ENCODE results near the gene PINLYP. TPM values are rescaled to one million over a fixed set of nuclear protein-coding genes. Genes with fewer than 3 reads are reported as not detected.
A peak's percentile ranks its signal among the peaks of the same experiment; 100 is the strongest.

The PINLYP gene
- total RNA-seq, 4 donors from 2014 or later = 4.7 to 22.1 (median 10.9) TPM

DNA sequence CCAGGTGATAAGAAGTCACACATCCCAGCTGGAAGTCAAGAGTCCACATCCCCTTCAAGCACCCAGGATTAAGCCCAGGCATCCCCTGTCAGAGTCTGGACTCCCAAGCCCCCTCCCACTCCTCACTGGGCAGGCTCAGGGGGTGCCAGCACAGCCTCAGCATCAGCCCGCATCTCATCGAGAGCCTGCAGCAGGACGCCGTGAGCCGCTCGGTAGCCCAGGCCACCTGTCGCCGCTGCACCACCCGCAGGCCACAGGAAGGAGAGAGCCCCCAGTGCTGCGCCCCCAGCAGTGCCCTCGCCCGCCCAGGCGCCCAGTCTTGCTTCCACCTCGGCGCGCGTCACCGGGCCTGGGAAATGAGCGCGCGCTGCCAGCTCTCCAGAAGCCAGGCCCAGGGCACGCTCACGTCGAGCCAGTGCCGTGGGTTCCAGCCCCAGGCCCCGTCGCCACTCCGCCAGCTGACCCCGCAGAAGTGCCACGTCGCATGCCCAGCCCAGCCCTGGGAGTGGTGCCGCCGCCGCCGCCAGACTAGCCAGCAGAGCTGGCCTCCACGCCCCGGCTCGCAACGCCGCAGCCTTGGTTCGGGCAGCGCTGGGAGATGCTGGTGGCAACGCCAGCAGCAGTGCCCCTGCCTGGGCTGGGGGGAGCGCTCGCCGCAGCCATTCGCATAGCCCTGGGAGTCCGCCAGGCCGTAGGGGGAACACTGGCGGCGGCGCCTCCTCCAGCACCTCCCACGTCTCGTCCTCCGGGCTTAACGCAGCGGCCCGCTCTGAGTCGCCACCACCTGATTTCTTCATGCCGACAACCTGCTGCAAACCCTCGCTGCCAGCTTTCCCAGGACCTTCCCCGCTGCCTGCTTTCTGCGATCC is 16.5 kb downstream of the PINLYP start:
- no peaks in the 10 kb centered on the region for H3K9me3 ChIP-seq
- TF ChIP-seq POLR2AphosphoS5 (IDR thresholded peaks at IDR 0.05) = no peak
- no peak for TF ChIP-seq EP300 (IDR thresholded peaks at IDR 0.05)
- no peak overlapping the region for H3K27ac ChIP-seq
- 94% methylated on average over 21 of the region's 63 CpGs for WGBS
- H3K27me3 ChIP-seq = no peaks in the 10 kb centered on the region
- no peak overlapping the region for H3K4me3 ChIP-seq
- peaks cover 33% of the 10 kb centered on the region for H3K36me3 ChIP-seq
- no peak for DNase-seq (ENCODE audit: low spot score in 2 of 2)
- peaks cover 30% of the 10 kb centered on the region for H3K4me1 ChIP-seq

DNA sequence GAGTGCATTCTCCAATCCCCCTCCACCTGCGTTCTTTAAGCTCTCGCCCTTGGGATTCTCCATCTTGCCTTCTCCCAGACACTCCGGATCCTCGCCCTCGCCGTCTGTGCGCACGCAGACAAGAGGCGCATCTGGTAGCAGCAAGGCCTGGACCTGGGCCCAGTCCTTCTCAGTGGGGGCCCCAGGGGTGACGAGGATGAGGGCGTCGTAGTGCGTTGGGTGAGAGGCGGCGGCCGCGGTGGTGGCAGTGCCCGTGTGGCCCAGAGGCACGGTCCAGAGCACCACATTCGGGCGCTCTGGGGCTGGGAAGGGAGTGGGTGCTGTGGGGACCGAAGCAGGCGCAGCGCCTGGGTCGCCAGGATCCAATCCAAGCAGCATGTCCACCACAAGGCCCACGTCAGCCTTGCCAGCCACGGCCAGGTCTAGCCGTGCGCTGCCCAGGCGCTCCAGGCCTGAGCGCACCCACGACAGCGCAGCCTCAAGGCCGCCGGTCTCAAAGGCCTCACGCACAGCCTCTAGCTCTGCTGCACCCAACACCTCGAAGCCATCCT is 17.3 kb downstream of the PINLYP start:
- WGBS = 88% methylated on average over 26 of the region's 37 CpGs
- no peaks in the 10 kb centered on the region for H3K9me3 ChIP-seq
- H3K4me1 ChIP-seq = peaks cover 37% of the 10 kb centered on the region
- peaks cover 33% of the 10 kb centered on the region for H3K36me3 ChIP-seq
- no peak for DNase-seq (ENCODE audit: low spot score in 2 of 2)
- H3K27ac ChIP-seq = no peak overlapping the region
- H3K4me3 ChIP-seq = no peak overlapping the region
- TF ChIP-seq CTCF (IDR thresholded peaks at IDR 0.05) (no peak), EP300 (IDR thresholded peaks at IDR 0.05) (no peak), POLR2A (IDR thresholded peaks at IDR 0.05) (no peak), POLR2AphosphoS5 (IDR thresholded peaks at IDR 0.05) (no peak)
- H3K27me3 ChIP-seq = no peaks in the 10 kb centered on the region

DNA sequence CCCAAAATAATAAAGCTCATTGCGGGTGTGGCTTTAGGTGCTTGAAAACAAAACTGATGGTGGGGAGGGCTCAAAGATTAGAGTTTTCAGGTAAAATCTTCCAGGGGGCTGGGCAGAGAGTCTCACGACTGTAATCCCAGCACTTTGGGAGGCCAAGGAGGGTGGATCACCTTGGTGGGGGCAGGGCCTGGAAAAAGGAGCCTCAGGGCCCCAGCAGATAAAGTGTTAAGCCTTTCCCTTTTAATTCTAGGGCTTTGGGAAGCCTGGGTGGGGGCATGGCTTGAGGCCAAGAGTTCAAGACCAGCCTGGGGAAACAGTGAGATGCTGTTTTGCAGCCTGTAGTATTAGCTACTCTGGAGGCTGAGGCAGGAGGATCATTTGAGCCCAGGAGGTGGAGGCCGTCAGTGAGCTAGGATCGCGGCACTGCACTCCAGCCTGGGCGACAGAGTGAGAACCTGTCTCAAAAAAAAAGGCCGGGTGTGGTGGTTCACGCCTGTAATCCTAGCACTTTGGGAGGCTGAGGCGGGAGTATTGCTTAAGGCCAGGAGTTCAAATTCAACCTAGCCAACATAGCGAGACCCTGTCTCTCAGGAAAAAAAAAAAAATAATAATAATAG is 18.6 kb downstream of the PINLYP start:
- WGBS = 88% methylated on average over 10 of the region's 10 CpGs
- peak overlapping the region; percentile 60 for H3K4me3 ChIP-seq
- no peaks in the 10 kb centered on the region for H3K27me3 ChIP-seq
- no peak overlapping the region for H3K27ac ChIP-seq
- peaks cover 40% of the 10 kb centered on the region for H3K36me3 ChIP-seq
- peaks cover 40% of the 10 kb centered on the region for H3K4me1 ChIP-seq
- TF ChIP-seq EP300 (IDR thresholded peaks at IDR 0.05) (no peak), POLR2A (IDR thresholded peaks at IDR 0.05) (no peak), POLR2AphosphoS5 (IDR thresholded peaks at IDR 0.05) (no peak), CTCF (IDR thresholded peaks at IDR 0.05) (no peak)
- H3K9me3 ChIP-seq = no peaks in the 10 kb centered on the region
- DNase-seq (ENCODE audit: low spot score in 2 of 2) = no peak

DNA sequence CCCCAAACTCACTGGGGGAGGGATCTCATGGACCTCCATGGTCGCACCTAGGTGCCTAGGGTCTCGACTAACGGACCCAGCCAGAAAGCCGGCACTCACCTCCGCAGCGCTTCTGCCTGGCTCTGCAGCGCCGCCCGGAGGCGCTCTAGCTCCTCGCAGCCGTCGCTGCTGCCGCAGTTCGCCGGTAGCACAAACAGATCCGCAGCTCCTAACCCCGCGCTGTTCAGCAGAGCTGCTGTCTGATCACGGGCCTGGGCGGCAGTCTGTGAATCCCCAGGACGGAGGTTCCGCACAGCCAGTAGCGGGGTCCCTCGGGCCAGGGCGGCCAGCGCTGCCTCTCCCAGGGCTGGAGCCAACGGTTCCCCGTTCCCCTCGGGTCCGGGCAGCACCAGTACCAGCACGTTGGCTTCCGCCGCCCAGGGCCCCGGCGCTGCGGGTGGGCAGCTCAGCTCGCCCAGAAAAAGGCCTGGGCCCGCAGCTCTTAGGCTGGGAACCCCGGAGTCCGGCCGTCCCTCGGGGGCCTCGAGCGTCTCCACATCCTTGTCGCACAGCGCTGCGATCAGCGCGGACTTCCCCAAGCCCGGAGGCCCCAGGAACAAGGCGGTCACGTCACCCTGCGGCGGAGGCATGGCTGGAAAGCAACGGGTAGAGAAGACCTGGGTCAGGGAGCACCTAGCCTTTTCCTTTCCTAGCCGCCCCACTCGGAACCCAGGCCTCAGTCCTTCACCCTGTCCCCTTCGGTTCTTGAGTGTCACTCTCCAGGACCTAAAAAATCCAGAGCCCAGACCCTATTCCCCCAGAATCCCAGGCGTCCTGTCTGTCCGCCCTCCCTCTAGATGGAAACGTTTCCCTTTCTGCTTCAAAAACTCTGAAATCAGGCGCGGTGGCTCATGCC is 19.4 kb downstream of the PINLYP start:
- Histone ChIP-seq H3K9me3 (no peaks in the 10 kb centered on the region), H3K4me1 (peaks cover 40% of the 10 kb centered on the region), H3K4me3 (peak overlapping the region; percentile 60), H3K36me3 (peaks cover 40% of the 10 kb centered on the region), H3K27me3 (no peaks in the 10 kb centered on the region), H3K27ac (peak overlapping the region; percentile 96)
- WGBS = 3% methylated on average over 48 of the region's 64 CpGs
- DNase-seq (ENCODE audit: low spot score in 2 of 2) = peak in 1 of 2 donors; percentile 78
- TF ChIP-seq CTCF (IDR thresholded peaks at IDR 0.05) (peak; percentile 35 to 87), POLR2AphosphoS5 (IDR thresholded peaks at IDR 0.05) (no peak), EP300 (IDR thresholded peaks at IDR 0.05) (no peak), POLR2A (IDR thresholded peaks at IDR 0.05) (no peak)

DNA sequence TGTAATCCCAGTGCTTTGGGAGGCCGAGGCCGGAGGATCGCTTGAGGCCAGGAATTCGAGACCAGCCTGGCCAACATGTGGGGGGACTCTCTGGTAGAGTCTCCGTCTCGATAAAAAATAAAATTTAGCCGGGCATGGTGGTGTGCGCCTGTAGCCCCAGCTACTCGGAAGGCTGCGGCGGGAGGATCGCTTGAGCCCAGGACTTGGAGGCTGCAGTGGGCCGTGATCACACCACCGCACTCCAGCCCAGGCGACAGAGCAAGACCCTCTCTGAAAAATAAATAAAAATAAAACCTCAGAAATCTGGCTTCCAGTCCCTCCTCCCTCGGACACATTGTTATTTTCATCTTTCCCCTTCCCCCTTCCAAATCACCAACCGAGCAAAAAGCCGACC is 20.0 kb downstream of the PINLYP start:
- Histone ChIP-seq H3K4me1 (peaks cover 40% of the 10 kb centered on the region), H3K27me3 (no peaks in the 10 kb centered on the region), H3K27ac (peak overlapping the region; percentile 96), H3K9me3 (no peaks in the 10 kb centered on the region), H3K36me3 (peaks cover 37% of the 10 kb centered on the region), H3K4me3 (peak overlapping the region; percentile 60)
- TF ChIP-seq POLR2A (IDR thresholded peaks at IDR 0.05) = peak in 1 of 2 donors; percentile 61
- no peak for TF ChIP-seq CTCF (IDR thresholded peaks at IDR 0.05)
- TF ChIP-seq POLR2AphosphoS5 (IDR thresholded peaks at IDR 0.05) = no peak
- DNase-seq (ENCODE audit: low spot score in 2 of 2) = no peak
- WGBS = 0% methylated on average over 17 of the region's 18 CpGs
